GM21360 (cell line): Measurements from ENCODE around the gene ABHD12B.

Experiments used
- ATAC-seq: cut with Tn5 transposase; IDR thresholded peaks from one replicate; pipeline ENCODE4 v1.9.1; 2021; ENCODE audit warnings: mild to moderate bottlenecking, moderate library complexity; ENCODE audit not compliant: unreplicated experiment

The ABHD12B gene

DNA sequence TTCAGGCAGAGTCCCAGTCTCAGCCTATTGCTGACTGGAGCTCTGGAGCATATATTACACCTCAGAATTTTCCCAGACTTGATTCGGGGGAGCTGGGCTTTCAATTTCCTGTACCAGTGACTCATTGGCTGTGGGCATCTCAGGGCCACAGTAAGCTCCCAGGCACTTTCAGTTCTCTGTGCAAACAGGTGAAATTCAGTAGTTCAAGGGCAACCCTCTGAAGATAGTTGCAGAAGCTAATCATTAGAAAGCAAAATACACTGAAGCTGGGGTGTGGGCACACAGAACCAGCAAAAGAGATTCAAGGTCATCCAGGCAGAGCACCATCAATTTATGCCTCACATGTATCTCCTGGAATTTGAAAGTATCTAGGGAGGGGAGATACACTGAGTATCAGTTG is 32.8 kb upstream of the ABHD12B start:
- ATAC-seq: no peak

DNA sequence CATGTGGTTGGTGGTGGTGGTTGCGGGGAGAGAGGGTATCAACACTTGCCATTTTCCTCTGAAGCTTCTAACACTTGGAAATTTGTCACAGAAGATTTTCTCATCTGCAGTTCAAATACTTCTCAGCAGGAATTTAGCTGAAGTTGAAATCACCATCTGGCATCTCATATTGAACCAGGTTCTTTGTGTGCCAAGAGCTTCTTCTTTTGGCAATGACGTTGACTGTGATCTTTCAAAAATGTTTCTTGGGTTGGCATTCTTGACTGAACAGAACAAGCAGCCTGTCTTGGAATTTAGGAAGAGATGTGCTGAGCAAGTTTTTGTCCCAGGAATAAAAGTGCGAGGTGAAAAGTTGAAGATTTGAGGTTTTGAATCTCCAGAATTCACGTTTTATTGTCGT is 32.2 kb upstream of the ABHD12B start:
- ATAC-seq: no peak

DNA sequence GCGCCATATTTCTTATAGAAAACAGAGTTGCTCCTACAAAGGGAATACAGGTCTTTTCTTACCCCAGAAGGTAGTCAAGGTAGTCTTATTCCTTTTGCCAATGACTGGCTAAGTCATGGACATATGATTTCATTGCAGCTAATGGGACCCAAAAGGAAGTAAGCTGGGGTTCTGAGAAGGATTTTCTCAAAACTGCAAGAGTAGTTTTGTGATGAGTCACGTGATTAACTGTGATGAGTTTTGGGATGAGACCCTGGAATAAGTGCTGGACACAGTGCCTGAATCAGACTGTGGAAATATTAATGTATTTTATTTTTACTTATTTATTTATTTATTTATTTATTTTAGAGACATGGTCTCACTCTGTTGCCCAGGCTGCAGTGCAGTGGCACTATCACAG is 27.5 kb upstream of the ABHD12B start:
- ATAC-seq: no peak

DNA sequence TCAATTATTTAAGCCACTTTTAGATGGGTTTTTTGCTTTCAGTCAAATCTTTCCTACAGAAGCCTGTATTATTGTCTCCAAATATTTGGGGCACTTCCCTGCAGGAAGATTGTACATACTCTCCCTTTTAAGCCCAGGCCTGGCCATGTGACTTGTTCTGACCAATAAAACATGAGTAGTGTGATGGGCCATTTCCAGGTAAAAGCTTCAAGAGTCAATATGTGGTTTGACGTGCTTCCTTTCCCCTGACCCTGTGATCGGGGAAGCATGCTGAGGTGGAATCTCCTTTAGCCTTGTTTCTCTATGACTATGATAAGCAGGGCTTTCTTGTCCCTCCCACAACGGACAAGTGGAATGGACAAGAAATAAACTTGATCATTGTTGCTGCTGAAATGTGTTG is 26.7 kb upstream of the ABHD12B start:
- no peak for ATAC-seq

DNA sequence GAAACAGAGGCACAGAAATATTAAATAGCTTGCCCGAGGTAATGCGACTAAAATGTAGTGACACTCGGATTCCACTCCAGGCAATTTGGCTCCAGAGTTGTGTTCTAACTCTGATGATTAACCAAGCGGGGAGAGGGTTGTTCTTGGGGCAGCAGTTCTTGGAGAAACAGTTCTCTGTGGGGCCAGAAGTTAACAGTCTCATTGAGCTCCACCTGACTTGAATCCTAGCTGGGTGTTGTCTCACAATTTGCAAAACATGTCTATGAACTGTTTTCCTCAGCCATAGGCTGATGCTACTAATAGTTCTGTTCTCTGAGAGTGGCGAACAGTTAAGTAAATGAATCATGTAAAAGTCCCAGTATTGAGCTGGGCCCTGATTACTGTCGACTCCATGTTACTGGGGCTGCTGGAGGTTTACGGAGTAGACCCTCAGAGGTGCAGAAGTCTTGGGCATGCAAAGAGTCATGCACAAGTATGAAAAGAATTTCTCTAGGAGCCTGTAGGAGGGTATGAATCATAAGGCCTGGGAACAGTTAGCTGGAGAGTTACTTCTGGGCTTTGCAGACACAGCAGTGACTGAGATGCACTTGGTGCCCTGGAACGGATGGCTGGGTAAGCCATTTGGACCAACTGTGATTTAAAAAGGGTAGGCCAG is 25.5 kb upstream of the ABHD12B start:
- no peak for ATAC-seq

DNA sequence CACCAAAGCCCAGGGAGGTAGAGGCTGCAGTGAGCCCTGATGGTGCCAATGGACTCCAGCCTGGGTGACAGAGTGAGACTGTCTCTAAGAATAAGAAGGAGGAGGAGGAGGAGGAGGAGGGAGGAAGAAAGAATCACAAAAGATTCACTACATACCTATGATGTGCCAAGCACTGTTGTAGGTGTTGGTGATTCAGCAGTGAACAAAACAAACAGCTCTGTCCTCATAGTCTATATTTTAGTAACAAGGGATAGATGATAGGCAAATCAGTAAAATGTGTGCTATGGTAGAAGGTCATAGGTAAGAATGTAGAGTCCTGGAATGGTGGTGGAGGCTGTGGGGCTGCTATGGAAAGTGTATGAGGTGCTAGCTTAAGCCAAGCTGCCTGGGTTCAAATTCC is 18.0 kb upstream of the ABHD12B start:
- no peak for ATAC-seq

DNA sequence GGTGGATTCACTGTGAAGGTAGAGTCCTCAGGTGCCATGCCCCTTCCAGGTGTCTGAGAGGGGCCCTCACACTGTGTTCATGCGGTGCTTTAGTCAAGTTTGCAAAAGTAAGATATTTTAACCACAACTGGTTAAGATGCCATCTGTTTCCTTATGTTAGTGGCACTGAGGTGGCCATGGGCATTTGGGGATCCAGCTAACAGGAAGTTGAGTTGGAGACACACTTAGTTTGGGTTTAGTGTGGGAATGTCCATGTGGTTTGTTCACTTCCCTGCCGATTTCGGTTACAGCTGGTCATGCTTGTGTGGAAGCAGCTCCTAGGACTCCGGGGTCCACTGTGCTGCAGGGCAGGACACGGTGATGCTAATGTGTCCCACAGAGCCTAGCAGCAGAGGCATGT is 17.3 kb upstream of the ABHD12B start:
- ATAC-seq: no peak

DNA sequence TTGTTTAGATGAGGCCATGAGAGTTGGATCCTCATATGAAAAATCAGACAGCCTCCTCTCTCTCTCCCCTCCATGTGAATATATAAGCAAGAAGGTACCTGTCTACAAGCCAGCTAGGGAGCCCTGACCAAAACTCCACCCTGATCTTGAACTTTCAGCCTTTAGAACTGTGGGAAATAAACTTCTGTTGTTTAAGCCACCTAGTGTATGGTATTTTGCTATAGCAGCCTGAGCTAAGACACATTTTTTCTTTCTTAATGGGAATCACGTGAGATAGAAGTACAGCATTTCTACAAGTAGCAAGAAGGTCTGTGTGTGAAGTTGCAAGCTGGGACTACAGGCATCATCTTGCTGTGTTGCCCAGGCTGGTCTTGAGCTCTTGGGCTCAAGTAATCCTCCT is 16.3 kb upstream of the ABHD12B start:
- no peak for ATAC-seq

DNA sequence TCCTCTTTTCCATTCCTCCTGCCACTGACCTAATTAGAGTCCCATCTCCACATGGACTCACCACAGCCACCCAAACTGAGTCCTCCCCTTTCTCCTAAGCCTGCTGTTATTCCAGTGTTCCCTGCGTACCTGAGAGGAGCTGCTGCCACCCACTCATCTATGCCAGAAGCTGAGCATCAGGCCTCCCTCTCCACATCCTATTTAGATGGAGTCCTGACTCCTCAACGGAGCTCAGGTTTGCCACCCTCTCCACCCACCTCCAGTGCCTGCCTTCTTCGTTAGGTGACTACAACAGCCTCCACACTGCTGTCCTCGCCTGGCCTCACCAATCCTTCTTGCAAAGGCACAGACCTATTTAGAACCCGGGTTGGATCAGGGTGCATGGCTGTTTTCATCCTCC is 15.2 kb upstream of the ABHD12B start:
- no peak for ATAC-seq

DNA sequence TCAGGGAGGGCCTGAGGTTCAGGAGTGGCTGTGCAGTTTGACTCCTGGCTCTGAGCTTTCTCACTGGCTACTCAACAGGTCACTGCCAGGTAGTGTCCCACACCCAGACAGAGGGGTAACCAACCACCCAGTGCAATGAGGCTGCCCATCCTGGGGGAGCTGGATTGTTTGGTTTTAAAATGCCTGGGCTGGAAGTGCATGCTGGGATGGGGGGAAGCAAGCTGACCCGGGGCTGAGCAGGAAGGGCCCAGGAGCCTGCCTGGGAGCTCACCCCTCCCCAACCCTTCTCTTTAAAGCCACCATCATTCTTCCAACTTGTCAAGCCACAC is 12.6 kb upstream of the ABHD12B start:
- no peak for ATAC-seq

DNA sequence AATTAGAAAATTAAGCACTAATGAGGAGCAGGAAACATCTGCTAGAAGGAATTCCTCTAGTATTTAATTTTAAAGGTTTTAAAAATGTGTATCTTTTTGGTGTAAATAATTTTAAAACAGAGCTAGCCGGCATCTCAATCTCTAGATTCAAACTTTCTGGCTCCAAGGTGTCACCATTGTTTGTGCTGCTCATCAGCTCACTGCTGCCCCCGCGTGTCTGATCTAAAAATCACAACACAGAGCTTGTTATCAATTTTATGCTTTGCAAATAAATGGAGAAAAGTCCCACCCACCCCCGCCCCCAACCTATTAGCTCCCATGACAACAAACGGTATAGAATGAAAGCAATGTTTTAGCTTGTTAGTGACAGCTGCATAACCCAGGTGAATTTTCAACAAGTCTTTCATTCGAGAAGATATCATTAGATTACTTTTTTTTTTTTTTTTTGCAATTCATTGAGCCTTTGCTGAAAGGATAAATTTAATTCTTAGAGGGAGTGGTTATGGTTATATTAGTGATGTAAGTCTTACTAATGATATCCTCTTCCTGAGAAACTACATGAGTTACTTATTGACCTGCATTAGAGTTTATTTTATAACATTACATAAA is 11.3 kb upstream of the ABHD12B start:
- ATAC-seq: no peak

DNA sequence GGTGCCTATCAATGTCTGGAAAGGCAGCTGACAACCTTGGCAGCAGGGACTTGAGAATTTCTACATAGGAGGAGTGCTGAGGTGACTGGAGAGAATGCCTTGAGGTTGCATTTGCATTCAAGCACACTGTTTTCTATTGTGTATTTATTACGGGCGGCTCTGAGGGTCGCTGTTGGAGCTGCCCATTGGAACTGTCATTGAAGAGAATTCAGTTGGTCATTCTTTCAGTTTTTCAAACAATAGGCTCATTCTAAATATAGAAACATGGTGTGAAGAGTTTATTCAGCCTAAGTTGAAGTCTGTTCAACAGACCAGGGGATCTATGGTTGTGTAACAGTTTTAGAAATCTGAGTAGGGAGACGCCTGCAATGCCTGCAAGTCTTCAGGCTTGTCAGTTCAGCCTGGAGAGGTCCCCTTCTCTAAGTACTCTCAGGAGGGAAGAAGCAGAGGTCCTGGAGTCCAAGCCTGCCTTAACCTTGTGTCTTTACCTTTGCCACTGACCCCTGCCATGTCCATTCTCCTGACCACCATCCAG is 9.8 kb upstream of the ABHD12B start:
- ATAC-seq: no peak

DNA sequence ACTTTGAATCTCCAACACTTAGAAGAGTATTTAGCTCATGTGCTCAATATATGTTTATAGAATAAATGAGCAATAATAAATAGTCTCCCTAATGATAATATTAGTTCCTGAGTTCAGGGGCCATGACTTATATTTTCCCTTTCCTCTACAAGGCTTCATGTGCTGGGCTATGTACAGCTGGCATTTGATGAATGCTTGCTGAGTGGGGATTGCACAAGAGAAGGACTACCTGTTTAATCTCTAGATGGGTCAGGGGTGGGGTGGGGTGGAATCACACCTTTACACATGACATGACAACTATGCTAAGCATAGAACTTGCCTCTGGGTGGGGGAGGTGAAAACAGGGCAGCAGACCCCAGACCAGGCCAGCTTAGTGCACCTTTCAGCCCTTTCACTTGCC is 7.6 kb upstream of the ABHD12B start:
- ATAC-seq: no peak

DNA sequence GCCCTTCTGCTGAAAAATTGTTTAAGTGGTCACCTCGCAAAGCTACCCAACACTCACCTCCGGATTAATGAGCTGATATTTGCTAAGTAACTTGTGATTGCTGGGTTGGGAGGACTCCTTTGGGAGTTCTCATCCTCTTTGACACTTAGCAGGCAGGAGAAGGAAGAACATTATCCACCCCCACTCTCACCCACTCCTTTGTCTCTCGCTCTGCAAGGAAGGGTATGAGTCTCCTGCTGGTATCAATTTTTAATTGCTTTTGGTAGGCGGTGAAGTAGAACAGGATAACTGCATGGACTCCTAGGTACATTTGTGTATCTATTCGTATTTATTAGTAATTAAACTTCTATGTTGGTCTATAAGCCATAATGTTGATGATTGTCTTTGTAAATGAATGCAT is 6.9 kb upstream of the ABHD12B start:
- ATAC-seq: no peak

DNA sequence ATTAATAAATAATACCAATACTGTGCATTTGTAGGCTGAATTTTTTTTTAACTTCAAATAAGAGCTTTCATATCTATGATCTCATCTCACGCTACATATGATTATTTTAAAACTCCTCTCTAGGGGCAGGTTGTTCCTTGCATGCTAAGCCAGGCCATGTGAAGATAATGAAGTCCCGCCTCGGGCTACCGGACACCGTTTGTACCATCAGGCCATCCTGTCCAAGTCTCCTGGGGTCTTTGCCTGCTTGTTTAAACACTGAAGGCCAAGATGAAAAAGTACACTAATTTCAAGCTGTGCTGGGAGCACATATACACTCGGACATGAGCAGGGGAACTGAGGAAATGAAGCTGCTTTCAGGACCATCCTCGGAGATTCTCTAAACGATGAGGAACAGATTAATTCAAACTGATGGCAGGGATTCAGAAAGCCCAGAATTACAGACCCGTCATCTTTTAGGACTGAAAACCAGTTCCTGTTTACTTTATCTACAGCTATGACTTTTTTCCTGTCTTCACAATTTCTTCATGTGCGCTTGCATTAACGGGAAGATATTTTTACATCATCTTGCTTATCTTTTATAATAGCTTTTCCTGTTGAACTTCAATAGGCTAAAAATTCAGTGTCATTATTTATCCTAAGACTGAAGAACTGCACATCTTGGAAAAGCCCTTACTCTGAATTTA is 6.3 kb upstream of the ABHD12B start:
- ATAC-seq: no peak

DNA sequence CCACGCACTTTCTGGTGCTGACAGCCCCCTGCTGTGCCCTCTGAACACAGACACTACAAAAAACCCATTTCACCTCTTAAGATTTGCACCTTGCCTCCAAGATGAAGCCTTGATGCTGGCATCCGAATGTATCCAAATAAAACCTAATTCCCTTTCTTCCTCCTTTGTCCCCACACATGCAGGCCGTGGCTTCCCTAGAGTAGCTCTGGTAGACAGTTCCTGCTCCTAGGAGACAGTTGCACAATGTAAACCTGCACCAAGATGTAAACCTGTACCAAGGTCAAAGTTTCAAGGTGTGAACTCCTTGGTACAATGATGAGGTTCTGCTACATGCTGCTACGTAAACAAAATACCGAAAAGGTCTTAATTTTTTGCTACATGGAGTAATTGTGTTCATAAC is 625 bp upstream of the ABHD12B start:
- no peak for ATAC-seq

DNA sequence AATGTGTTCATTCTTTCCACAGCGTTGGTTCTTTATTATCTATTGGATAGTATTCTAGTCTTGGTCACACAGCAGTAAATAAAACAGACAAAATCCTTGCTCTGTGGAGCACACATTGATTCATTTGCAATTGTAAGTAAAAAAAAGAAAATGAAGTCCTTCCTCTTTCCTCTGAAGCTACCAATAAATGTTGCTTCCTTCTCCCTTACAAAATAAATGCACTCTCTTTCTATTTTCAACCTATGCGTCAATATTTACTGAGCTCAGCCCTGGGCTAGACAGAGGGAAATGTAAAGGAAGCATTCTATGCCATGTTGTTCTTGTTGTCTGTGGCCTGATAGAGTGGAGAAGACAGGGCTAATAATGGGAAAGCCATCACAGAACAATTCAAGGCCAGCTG is 2.9 kb downstream of the ABHD12B start:
- no peak for ATAC-seq

DNA sequence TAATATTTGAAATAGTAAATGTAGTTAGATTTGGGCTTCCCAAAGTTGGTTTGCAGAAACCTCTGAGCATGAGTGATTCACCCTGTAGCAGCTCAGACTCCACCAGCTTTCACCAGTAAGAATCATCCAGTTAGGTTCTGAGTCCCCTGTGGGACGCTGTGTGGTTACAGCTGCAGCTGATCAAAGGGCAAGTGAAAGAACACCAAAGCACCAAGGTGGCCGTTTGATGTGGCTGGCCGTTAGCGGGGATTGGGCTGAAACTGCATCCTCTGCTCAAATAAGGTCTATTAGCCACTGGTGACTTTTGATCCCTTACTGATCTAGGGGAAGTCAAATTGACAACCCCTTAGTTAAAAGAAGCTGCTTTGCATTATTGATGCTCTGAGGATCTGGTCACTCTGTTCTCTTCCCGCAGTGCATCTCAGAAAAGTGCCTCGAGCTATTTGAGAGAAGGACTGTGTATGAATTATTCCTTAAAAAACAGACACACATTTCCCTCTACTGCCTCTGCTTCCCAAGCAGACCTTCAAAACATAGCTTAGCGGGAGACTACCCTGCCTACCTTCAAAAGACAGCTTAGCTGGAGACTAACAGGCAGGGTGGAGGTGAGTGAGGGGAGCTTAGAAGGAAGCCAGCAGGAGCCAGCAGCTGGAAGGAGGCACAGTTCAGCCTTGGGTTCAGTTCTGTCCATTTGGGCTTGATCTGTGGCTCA is 3.7 kb downstream of the ABHD12B start:
- peak; percentile 93 for ATAC-seq

DNA sequence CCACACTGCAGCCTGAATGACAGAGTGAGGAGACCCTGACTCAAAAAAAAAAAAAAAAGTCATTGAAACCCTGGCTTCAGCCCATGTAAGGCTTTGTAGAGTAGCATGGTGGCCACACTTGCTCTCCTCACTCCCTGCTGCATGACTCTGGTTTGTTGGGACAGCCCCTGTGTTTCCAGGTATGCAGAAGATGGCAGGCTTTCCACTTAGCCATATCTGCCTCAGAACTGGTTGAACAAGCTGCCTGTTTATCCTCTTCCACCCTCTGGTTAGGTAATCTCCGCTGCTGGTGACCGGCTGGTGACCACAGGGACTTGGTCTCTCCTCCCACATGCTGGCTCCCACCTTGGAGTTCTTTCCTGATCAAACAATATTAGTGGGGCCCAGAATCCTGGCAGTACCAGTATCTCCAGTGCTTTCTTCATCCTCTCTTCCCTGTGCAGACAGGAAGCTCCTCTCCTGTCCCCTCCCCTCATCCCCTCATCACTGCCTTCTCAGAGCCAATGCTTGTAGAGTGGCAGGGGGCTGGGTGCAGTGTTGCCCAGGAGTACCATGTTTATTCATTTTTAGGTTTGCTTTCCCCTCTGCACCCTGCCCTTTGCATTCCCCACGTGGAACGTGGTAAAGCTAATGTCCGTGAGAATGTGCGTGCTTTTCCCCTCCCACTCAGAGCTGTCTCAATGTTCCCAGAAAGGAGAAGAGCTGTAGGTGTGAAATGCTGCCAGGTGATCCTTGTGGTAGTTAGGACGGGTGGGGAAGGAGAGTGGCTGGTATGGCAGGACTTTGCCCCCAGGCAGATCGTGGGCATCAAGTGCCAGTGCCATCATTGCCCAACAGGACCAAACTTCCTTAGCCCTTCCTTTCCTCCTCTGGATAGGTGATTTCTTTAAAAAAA is 11.3 kb downstream of the ABHD12B start:
- ATAC-seq: no peak

DNA sequence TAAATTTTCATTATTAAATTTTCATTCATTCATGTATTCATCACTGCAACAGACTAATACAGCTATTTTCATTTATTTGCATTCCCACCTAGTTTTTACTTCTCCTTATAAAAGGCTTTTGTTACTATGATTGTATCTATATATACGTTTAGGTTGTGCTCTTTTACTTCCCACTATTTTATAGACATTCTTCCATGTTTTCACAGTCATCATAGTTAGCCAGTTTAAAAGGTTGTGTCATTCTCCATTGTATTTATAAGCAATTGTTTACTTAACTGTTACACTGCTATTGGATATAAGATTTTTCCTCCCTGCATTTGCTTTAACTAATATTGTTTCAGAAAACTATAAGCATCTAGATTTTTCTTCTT is 12.0 kb downstream of the ABHD12B start:
- ATAC-seq: no peak

DNA sequence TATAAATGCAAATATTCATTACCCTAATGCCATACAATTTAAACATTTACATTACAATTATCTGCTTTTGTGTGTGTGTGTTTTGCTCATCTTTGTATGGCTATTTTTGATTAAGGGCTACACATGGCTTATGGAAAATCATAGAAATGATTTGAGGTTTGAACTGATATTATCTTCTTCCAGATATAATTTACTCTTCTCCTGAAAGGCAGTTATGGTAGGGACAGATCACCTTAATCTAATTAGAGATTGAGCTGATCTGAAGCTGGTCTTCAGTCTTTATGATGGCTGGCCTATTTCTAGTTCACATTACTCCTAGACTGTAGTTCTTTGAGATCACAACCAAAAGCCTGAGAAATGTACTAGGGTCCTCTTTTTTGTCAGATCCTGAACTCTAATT is 15.6 kb downstream of the ABHD12B start:
- ATAC-seq: no peak
